OCI-LY3 (cell line): Measurements from ENCODE around the gene ABCC8.

ENCODE experiments used
- H2AFZ ChIP-seq: fragments of 200-600, 300-600 bp; shearing (Covaris generic); 2 replicates; pipeline ENCODE4 v1.6.0; 2014; ENCODE audit warnings: antibody characterized with exemption, low read depth, low read length
- H3K27ac ChIP-seq: fragments of 200-600, 300-600 bp; sonication (generic); 2 replicates; pipeline ENCODE4 v1.5.1; 2014; ENCODE audit warnings: mild to moderate bottlenecking, low read length, moderate library complexity, mixed read lengths
- H3K27me3 ChIP-seq: fragments of 200-600, 300-600 bp; sonication (generic); 2 replicates; pipeline ENCODE4 v1.6.1; 2014; ENCODE audit warnings: low read depth, low read length, mixed read lengths
- H3K36me3 ChIP-seq: fragments of 200-600, 300-600 bp; sonication (generic); replicated peaks from 2 replicates; pipeline ENCODE3; 2014; ENCODE audit warnings: low read depth, low read length, mixed read lengths
- H3K4me1 ChIP-seq: fragments of 300-600, 200-600 bp; sonication (generic); 2 replicates; pipeline ENCODE4 v1.6.1; 2014; ENCODE audit warnings: low read length, mixed read lengths
- H3K4me2 ChIP-seq: fragments of 200-600, 300-600 bp; sonication (generic); 2 replicates; pipeline ENCODE4 v1.6.1; 2014; ENCODE audit warnings: low read length, mixed read lengths
- H3K4me3 ChIP-seq: fragments of 300-600, 200-600 bp; sonication (generic); 2 replicates; pipeline ENCODE4 v1.5.1; 2014; ENCODE audit warnings: antibody characterized with exemption, mild to moderate bottlenecking, low read length, moderate library complexity
- H3K79me2 ChIP-seq: fragments of 300-600, 200-600 bp; shearing (Covaris generic); 2 replicates; pipeline ENCODE4 v1.6.1; 2014; ENCODE audit warnings: mild to moderate bottlenecking, low read length, mixed read lengths
- H3K9ac ChIP-seq: fragments of 300-600, 200-600 bp; shearing (Covaris generic); 2 replicates; pipeline ENCODE4 v1.6.0; 2014; ENCODE audit warnings: mild to moderate bottlenecking, low read length, moderate library complexity
- H3K9me3 ChIP-seq: fragments of 200-600, 300-600 bp; shearing (Covaris generic); 2 replicates; pipeline ENCODE4 v1.6.1; 2014; ENCODE audit warnings: low read length, mixed read lengths; ENCODE audit not compliant: insufficient read depth
- H4K20me1 ChIP-seq: fragments of 200-600, 300-600 bp; sonication (generic); 2 replicates; pipeline ENCODE4 v1.6.1; 2016; ENCODE audit warnings: low read length, mixed read lengths; ENCODE audit not compliant: insufficient read depth
- CTCF ChIP-seq: fragments of 200-600, 300-600 bp; sonication (generic); IDR thresholded peaks from 2 replicates; pipeline ENCODE4 v1.5.1; 2014; ENCODE audit warnings: antibody characterized with exemption, low read length, low read depth
- EZH2phosphoT487 ChIP-seq: fragments of 200-600 bp; shearing (Covaris generic); IDR thresholded peaks from 2 replicates; pipeline ENCODE4 v1.6.1; 2018; ENCODE audit warnings: antibody characterized with exemption, mixed run types, low read depth

The ABCC8 gene

GRCh38 chr11:17468122-17468521, 8.5 kb downstream of the ABCC8 start:
- H3K27me3 ChIP-seq = peaks cover 18% of the 10 kb centered on the region; the same call in 1 of the 2 replicates
- no peaks in the 10 kb centered on the region for H3K9me3 ChIP-seq
- no peak overlapping the region for H2AFZ ChIP-seq
- H3K9ac ChIP-seq = no peak overlapping the region
- H3K79me2 ChIP-seq = no peaks in the 10 kb centered on the region
- no peak overlapping the region for H3K4me2 ChIP-seq
- TF ChIP-seq CTCF = no peak
- TF ChIP-seq EZH2phosphoT487 = no peak
- H3K4me3 ChIP-seq = no peak overlapping the region
- no peak overlapping the region for H3K27ac ChIP-seq
- no peaks in the 10 kb centered on the region for H3K36me3 ChIP-seq
- H3K4me1 ChIP-seq = no peaks in the 10 kb centered on the region
- no peaks in the 10 kb centered on the region for H4K20me1 ChIP-seq

- Histone ChIP-seq H4K20me1 (no peaks in the 10 kb centered on the region), H3K4me1 (no peaks in the 10 kb centered on the region), H3K4me3 (no peak overlapping the region), H3K27me3 (0 out of 2 replicates have a peak, but pooled peaks cover 6% of the 10 kb centered on the region), H3K4me2 (no peak overlapping the region), H3K9me3 (no peaks in the 10 kb centered on the region), H3K79me2 (no peaks in the 10 kb centered on the region), H2AFZ (no peak overlapping the region), H3K27ac (no peak overlapping the region), H3K36me3 (no peaks in the 10 kb centered on the region), H3K9ac (no peak overlapping the region)
- no peak for TF ChIP-seq EZH2phosphoT487
Observed at GRCh38 chr11:17463546-17464174, 13.0 kb downstream of the ABCC8 start.

GRCh38 chr11:17462940-17463339, 13.7 kb downstream of the ABCC8 start:
- H3K9ac ChIP-seq = no peak overlapping the region
- no peak overlapping the region for H3K27ac ChIP-seq

GRCh38 chr11:17460406-17460805, 16.2 kb downstream of the ABCC8 start:
- Histone ChIP-seq H4K20me1 (no peaks in the 10 kb centered on the region), H3K4me2 (no peak overlapping the region), H3K9ac (no peak overlapping the region), H3K79me2 (no peaks in the 10 kb centered on the region), H2AFZ (no peak overlapping the region), H3K9me3 (no peaks in the 10 kb centered on the region), H3K4me1 (no peaks in the 10 kb centered on the region), H3K36me3 (no peaks in the 10 kb centered on the region), H3K27ac (no peak overlapping the region), H3K4me3 (no peak overlapping the region), H3K27me3 (peaks cover 26% of the 10 kb centered on the region)
- TF ChIP-seq CTCF = no peak
- no peak for TF ChIP-seq EZH2phosphoT487

More at GRCh38 chr11:17462940-17463339, 13.7 kb downstream of the ABCC8 start:
- no peak overlapping the region for H3K4me3 ChIP-seq
- no peaks in the 10 kb centered on the region for H4K20me1 ChIP-seq
- no peaks in the 10 kb centered on the region for H3K79me2 ChIP-seq
- H3K4me2 ChIP-seq = no peak overlapping the region
- peaks cover 12% of the 10 kb centered on the region for H3K27me3 ChIP-seq
- H2AFZ ChIP-seq = no peak overlapping the region
- H3K36me3 ChIP-seq = no peaks in the 10 kb centered on the region
- no peaks in the 10 kb centered on the region for H3K9me3 ChIP-seq
- no peaks in the 10 kb centered on the region for H3K4me1 ChIP-seq
- TF ChIP-seq EZH2phosphoT487 (no peak), CTCF (no peak)
